Pancreas (tissue), 10 donors: ENCODE data around the gene PCLO. TPM values are rescaled to one million over a fixed set of nuclear protein-coding genes. Genes with fewer than 3 reads are reported as not detected.

ENCODE experiments used
- ATAC-seq, 4 donors: fragments of 200-7000 bp; cut with Tn5 transposase; one replicate each; pipeline versions ENCODE4 v1.8.0 to v1.9.1; 2020; ENCODE audit warnings: mild to moderate bottlenecking in 4 of 4, moderate library complexity in 4 of 4
- DNase-seq, 6 donors: peaks; one replicate each; pipeline ENCODE4 v3.0.0-alpha.2; 2020
- FAIRE-seq: peaks from 2 replicates; lab custom pipeline; 2012; peaks lifted over from hg19 to GRCh38; lab: Jason Lieb, UNC
- H3K27ac ChIP-seq, 4 donors: fragments of 200-600 bp; sonication (generic); 1 replicate in 3 of 4; 2 replicates in 1 of 4; pipeline versions ENCODE4 v1.5.0 to v1.8.0; 2020
- H3K27me3 ChIP-seq, 4 donors: fragments of 200-600 bp; one replicate each; pipeline ENCODE4 v1.8.0; 2021
- H3K36me3 ChIP-seq, 3 donors: fragments of 200-600 bp; sonication (generic) in 1 of 3; one replicate each; pipeline versions ENCODE4 v1.5.0 to v1.8.0; 2020 to 2021
- H3K4me1 ChIP-seq, 3 donors: fragments of 200-600 bp; one replicate each; pipeline ENCODE4 v1.8.0; 2021
- H3K4me3 ChIP-seq, 4 donors: fragments of 200-600 bp; sonication (generic) in 2 of 4; one replicate each; pipeline versions ENCODE4 v1.5.0 to v1.8.0; 2020 to 2021
- H3K9me3 ChIP-seq, 4 donors: fragments of 200-600 bp; one replicate each; pipeline ENCODE4 v1.8.0; 2021
- WGBS, 2 donors: extraction: QIAGEN DNeasy Blood & Tissue Kit; methylation state at CpG; one replicate each; pipeline ENCODE4 v1.1.7; 2013; 5-methylcytosine and 5-hydroxymethylcytosine counted together
- intact Hi-C, 3 donors: fragments of 100-400 bp; cut with DNase I; formaldehyde crosslinking; loops; one replicate each; pipeline versions ENCODE4 v1.11.1 to v1.14.2; 2022
- polyA plus RNA-seq, 2 donors: library from polyadenylated mRNA; stranded (reverse); fragments of 200-250 nt; gene quantifications; one replicate each; pipeline ENCODE4 v1.2.3, GENCODE V29; 2013
- total RNA-seq, 6 donors: library from RNA; stranded (reverse); fragmentation: NEBNext Ultra II Directional in 4 of 6; extraction: Animal tissue kit (Norgen Biotek cat#: 25700) in 4 of 6; gene quantifications; one replicate each; pipeline versions ENCODE4 v1.2.1 to v1.2.4, GENCODE V29; 2021 to 2023
- TF ChIP-seq, protein P1 (sequence below), 4 donors: fragments of 200-600 bp; sonication (generic) in 3 of 4; IDR thresholded peaks; one replicate each; pipeline versions ENCODE4 v1.5.0 to v1.8.0; 2021; ENCODE audit warnings: antibody characterized with exemption in 4 of 4
- donor health status: healthy with polysubstance abuse.
- donor health status: DM: no; HTN: no; CAD: no; lungs with moderate emphysema.
- donor health status: DM: no; HTN: no; CAD: no.
- donor health status: control.
- donor health status: control.
- donor health status: Bipolar disorder and iron deficiency.
- donor health status: DM: yes; HTN: yes; CAD: no.
- donor health status: DM: no; HTN: no; CAD: no.
- donor health status: DM: no; HTN: no; CAD: no.
- donor health status: DM: yes; HTN: yes; CAD: no.

Gene PCLO
- total and polyA plus RNA-seq, 8 donors: 1.9 to 5.6 (median 4.6) TPM

DNA sequence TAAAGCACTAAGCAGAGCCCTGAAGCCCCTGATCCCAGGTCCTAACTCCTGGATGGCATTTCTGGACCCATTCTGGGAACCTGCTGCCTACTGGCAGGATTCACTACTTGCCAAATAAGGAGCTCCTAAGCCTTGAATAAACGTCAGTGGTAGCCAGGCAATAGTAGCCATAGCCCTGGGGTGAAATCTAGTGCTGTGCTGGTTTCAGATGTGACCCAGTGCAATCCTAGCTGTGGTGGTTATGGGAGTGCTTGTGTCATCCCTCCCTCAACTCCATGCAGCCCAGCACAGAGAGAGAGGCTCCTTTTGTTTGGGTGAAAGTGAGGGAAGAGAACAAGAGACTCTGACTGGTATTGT is 43.7 kb downstream of the PCLO start:
- 15 to 44% methylated on average over 1 of the region's 1 CpG for WGBS, 2 donors

DNA sequence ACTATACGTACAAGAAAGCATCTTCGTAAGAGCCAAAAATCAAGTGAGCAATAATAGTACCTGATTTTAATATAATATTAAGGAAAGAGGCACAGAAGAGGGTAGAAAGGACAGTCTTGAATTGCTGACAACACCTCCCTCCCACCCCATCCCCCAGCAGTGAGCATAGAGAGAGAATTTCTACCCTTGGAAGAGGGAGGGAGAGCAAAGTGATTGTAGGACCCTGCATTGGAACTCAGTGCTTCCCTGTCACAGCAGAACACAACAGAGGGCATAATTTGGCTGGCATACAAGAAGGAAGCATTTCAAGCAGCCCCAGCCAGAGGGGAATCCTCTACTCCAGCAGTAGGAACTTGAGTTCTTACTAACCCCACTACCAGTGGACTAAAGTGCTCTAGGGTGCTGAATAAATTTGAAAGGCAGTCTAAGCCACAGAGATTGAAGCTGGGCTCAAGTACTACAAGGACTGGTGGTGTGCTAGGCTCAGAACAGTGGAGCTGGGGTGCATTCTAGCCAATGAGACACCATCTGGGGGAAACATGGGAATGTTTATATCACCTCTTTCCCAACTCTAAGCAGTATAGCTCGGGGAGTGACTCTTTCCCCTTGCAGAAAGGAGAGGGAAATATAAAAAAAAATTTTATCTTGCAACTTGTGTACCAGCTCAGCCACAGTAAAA is 44.2 kb downstream of the PCLO start:
- TF ChIP-seq, protein P1, sequence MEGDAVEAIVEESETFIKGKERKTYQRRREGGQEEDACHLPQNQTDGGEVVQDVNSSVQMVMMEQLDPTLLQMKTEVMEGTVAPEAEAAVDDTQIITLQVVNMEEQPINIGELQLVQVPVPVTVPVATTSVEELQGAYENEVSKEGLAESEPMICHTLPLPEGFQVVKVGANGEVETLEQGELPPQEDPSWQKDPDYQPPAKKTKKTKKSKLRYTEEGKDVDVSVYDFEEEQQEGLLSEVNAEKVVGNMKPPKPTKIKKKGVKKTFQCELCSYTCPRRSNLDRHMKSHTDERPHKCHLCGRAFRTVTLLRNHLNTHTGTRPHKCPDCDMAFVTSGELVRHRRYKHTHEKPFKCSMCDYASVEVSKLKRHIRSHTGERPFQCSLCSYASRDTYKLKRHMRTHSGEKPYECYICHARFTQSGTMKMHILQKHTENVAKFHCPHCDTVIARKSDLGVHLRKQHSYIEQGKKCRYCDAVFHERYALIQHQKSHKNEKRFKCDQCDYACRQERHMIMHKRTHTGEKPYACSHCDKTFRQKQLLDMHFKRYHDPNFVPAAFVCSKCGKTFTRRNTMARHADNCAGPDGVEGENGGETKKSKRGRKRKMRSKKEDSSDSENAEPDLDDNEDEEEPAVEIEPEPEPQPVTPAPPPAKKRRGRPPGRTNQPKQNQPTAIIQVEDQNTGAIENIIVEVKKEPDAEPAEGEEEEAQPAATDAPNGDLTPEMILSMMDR (IDR thresholded peaks at IDR 0.05): no peak
- DNase-seq (no peak), ATAC-seq (no peak), FAIRE-seq (no peak)
- no peaks in the 10 kb centered on the region for H3K4me1 ChIP-seq
- intact Hi-C loops: no loop called here
- WGBS, 2 donors: 94 to 96% methylated on average over 3 of the region's 3 CpGs
- H3K27me3 ChIP-seq: no peaks in the 10 kb centered on the region
- H3K9me3 ChIP-seq: no peaks in the 10 kb centered on the region
- H3K4me3 ChIP-seq: no peak overlapping the region
- no peak overlapping the region for H3K27ac ChIP-seq
- H3K36me3 ChIP-seq: no peaks in the 10 kb centered on the region

More for the DNA sequence above, 43.7 kb downstream of the PCLO start:
- no peak overlapping the region for H3K4me3 ChIP-seq
- TF ChIP-seq, protein P1 (IDR thresholded peaks at IDR 0.05): no peak
- ATAC-seq: no peak
- H3K36me3 ChIP-seq: no peaks in the 10 kb centered on the region
- DNase-seq: no peak
- no peaks in the 10 kb centered on the region for H3K27me3 ChIP-seq
- no peak for FAIRE-seq
- no peaks in the 10 kb centered on the region for H3K4me1 ChIP-seq
- H3K9me3 ChIP-seq: no peaks in the 10 kb centered on the region
- no peak overlapping the region for H3K27ac ChIP-seq
- intact Hi-C loops: no loop called here

DNA sequence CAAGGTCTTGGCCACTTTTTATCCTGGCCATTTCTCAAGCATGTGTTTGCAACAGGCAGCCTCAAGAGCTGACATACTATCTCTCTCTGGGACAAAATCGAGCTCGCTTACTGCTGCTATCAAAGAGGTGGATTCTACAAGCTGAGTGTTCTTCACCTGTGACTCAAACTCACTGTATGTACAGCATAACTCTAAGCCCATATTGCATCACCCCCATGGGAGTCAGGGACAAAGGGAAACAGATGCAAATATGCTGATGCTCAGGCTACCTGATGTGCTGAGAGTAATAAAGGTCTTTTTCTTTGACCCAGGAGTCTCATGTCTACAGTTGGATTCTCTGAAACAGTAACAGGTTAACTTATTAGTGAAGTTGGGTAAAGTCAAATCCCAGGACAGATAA is 45.2 kb downstream of the PCLO start:
- H3K9me3 ChIP-seq: no peaks in the 10 kb centered on the region
- H3K27me3 ChIP-seq: no peaks in the 10 kb centered on the region
- H3K4me1 ChIP-seq: no peaks in the 10 kb centered on the region
- intact Hi-C loops: no loop called here
- no peak overlapping the region for H3K27ac ChIP-seq
- FAIRE-seq: no peak
- TF ChIP-seq, protein P1 (IDR thresholded peaks at IDR 0.05): no peak
- H3K36me3 ChIP-seq: no peaks in the 10 kb centered on the region
- ATAC-seq: no peak
- DNase-seq: no peak
- no peak overlapping the region for H3K4me3 ChIP-seq
- WGBS, 2 donors: 88 to 97% methylated on average over 2 of the region's 2 CpGs

DNA sequence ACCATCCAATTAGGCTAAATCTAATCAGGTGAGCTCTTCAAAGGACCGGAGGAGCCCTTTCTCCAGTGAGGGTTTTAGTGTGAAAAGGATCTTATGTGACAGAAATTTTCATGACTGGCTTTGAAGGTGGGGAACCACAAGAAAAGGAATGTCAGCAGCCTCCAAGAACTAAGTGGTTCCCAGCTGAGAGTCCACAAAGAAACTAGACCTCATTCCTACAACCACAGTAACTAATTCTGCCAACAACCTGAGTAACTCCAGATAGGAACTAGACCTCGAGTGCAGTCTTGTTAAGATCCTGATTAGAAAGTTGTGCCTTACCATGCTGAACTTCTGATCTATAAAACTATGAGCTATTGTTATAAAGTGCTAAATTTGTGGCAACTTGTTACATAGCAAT is 51.3 kb downstream of the PCLO start:
- no peak for ATAC-seq
- H3K27me3 ChIP-seq: no peaks in the 10 kb centered on the region
- no peak overlapping the region for H3K27ac ChIP-seq
- FAIRE-seq: no peak
- no peak for DNase-seq
- H3K4me3 ChIP-seq: no peak overlapping the region
- TF ChIP-seq, protein P1 (IDR thresholded peaks at IDR 0.05): no peak
- H3K9me3 ChIP-seq: no peaks in the 10 kb centered on the region
- 66 to 73% methylated on average over 2 of the region's 2 CpGs for WGBS, 2 donors
- intact Hi-C loops: no loop called here
- H3K4me1 ChIP-seq: no peaks in the 10 kb centered on the region
- H3K36me3 ChIP-seq: no peaks in the 10 kb centered on the region

DNA sequence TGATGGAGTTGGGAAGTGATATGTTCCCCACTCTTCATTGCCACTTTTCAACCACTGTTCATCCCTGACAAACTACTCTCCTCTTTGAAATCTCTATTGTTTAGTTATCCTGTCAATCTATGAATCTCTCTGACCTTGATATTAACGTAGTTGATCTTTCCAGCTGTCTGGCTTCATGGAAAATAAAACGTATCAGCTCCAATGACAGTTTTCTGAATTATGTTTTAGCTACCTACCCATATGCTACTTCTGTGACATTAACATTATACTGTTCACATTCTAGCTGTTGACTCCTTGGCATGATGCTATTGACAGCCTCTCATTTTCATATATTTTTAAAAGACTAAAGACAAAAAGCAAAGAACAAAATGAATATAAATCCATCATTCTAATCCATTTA is 53.3 kb downstream of the PCLO start:
- no peak for FAIRE-seq
- no peaks in the 10 kb centered on the region for H3K9me3 ChIP-seq
- 23 to 27% methylated on average over 2 of the region's 2 CpGs for WGBS, 2 donors

More for the DNA sequence above, 53.3 kb downstream of the PCLO start:
- Histone ChIP-seq H3K27me3 (no peaks in the 10 kb centered on the region), H3K4me3 (no peak overlapping the region), H3K4me1 (no peaks in the 10 kb centered on the region), H3K36me3 (no peaks in the 10 kb centered on the region), H3K27ac (no peak overlapping the region)
- DNase-seq (no peak), ATAC-seq (no peak)
- intact Hi-C loops: no loop called here
- TF ChIP-seq, protein P1 (IDR thresholded peaks at IDR 0.05): no peak
